Measurements from ENCODE around the gene COPE.

COPE gene

GRCh38 chr19:18939922-18940768 is 21.0 kb upstream of the COPE start:
- peaks cover 5% of the 10 kb centered on the region for H3K36me3 ChIP-seq (ENCODE audit: control insufficient read depth, insufficient read depth, low read length)

GRCh38 chr19:18939163-18939562 is 20.0 kb upstream of the COPE start:
- Histone ChIP-seq H3K4me3 (ENCODE audit: low read depth, low read length) (0 out of 2 replicates have a peak overlapping the region, but pooled peaks have one; percentile 82), H3K36me3 (ENCODE audit: control insufficient read depth, insufficient read depth, low read length) (peaks cover 9% of the 10 kb centered on the region), H3K27ac (ENCODE audit: low read depth, low read length) (no peak overlapping the region), H3K27me3 (ENCODE audit: control insufficient read depth, insufficient read depth, low read length) (no peaks in the 10 kb centered on the region; the same call in 1 of the 2 replicates), H3K4me1 (ENCODE audit: control insufficient read depth, insufficient read depth, low read length) (peaks cover 13% of the 10 kb centered on the region; the same call in 1 of the 2 replicates), H3K9me3 (ENCODE audit: control insufficient read depth, insufficient read depth, low read length) (no peaks in the 10 kb centered on the region), H3K9ac (ENCODE audit: low read depth, low read length) (no peak overlapping the region)

More at GRCh38 chr19:18939922-18940768, 21.0 kb upstream of the COPE start:
- Histone ChIP-seq H3K27me3 (ENCODE audit: control insufficient read depth, insufficient read depth, low read length) (no peaks in the 10 kb centered on the region; the same call in 1 of the 2 replicates), H3K4me3 (ENCODE audit: low read depth, low read length) (peak overlapping the region; percentile 82), H3K9me3 (ENCODE audit: control insufficient read depth, insufficient read depth, low read length) (no peaks in the 10 kb centered on the region), H3K9ac (ENCODE audit: low read depth, low read length) (peak overlapping the region; percentile 41; the same call in 1 of the 2 replicates), H3K4me1 (ENCODE audit: control insufficient read depth, insufficient read depth, low read length) (peaks cover 13% of the 10 kb centered on the region; the same call in 1 of the 2 replicates), H3K27ac (ENCODE audit: low read depth, low read length) (peak overlapping the region; percentile 0)

GRCh38 chr19:18933297-18933696 is 14.1 kb upstream of the COPE start:
- Histone ChIP-seq H3K9ac (ENCODE audit: low read depth, low read length) (no peak overlapping the region), H3K4me1 (ENCODE audit: control insufficient read depth, insufficient read depth, low read length) (peaks cover 5% of the 10 kb centered on the region; the same call in 1 of the 2 replicates), H3K27me3 (ENCODE audit: control insufficient read depth, insufficient read depth, low read length) (no peaks in the 10 kb centered on the region), H3K27ac (ENCODE audit: low read depth, low read length) (no peak overlapping the region), H3K4me3 (ENCODE audit: low read depth, low read length) (peak overlapping the region; percentile 42; the same call in 1 of the 2 replicates), H3K36me3 (ENCODE audit: control insufficient read depth, insufficient read depth, low read length) (peaks cover 18% of the 10 kb centered on the region), H3K9me3 (ENCODE audit: control insufficient read depth, insufficient read depth, low read length) (no peaks in the 10 kb centered on the region)

- no peak overlapping the region for H3K27ac ChIP-seq (ENCODE audit: low read depth, low read length)
- no peaks in the 10 kb centered on the region for H3K9me3 ChIP-seq (ENCODE audit: control insufficient read depth, insufficient read depth, low read length)
- H3K4me3 ChIP-seq (ENCODE audit: low read depth, low read length): peak overlapping the region; percentile 78
- H3K36me3 ChIP-seq (ENCODE audit: control insufficient read depth, insufficient read depth, low read length): peaks cover 25% of the 10 kb centered on the region
- H3K4me1 ChIP-seq (ENCODE audit: control insufficient read depth, insufficient read depth, low read length): peaks cover 5% of the 10 kb centered on the region; the same call in 1 of the 2 replicates
- H3K9ac ChIP-seq (ENCODE audit: low read depth, low read length): no peak overlapping the region
- H3K27me3 ChIP-seq (ENCODE audit: control insufficient read depth, insufficient read depth, low read length): no peaks in the 10 kb centered on the region
These were observed 13.1 kb upstream of the COPE start for GRCh38 chr19:18932216-18932841.

GRCh38 chr19:18931316-18932162 is 12.4 kb upstream of the COPE start:
- H3K4me3 ChIP-seq (ENCODE audit: low read depth, low read length): no peak overlapping the region
- no peak overlapping the region for H3K27ac ChIP-seq (ENCODE audit: low read depth, low read length)
- no peak overlapping the region for H3K9ac ChIP-seq (ENCODE audit: low read depth, low read length)
- H3K9me3 ChIP-seq (ENCODE audit: control insufficient read depth, insufficient read depth, low read length): no peaks in the 10 kb centered on the region
- peaks cover 5% of the 10 kb centered on the region; the same call in 1 of the 2 replicates for H3K4me1 ChIP-seq (ENCODE audit: control insufficient read depth, insufficient read depth, low read length)
- H3K36me3 ChIP-seq (ENCODE audit: control insufficient read depth, insufficient read depth, low read length): peaks cover 30% of the 10 kb centered on the region
- H3K27me3 ChIP-seq (ENCODE audit: control insufficient read depth, insufficient read depth, low read length): no peaks in the 10 kb centered on the region

GRCh38 chr19:18929311-18929710 is 10.1 kb upstream of the COPE start:
- peaks cover 46% of the 10 kb centered on the region for H3K36me3 ChIP-seq (ENCODE audit: control insufficient read depth, insufficient read depth, low read length)
- no peaks in the 10 kb centered on the region for H3K27me3 ChIP-seq (ENCODE audit: control insufficient read depth, insufficient read depth, low read length)

GRCh38 chr19:18928018-18928805 is 9.0 kb upstream of the COPE start:
- Histone ChIP-seq H3K27me3 (ENCODE audit: control insufficient read depth, insufficient read depth, low read length) (no peaks in the 10 kb centered on the region), H3K4me3 (ENCODE audit: low read depth, low read length) (no peak overlapping the region), H3K9ac (ENCODE audit: low read depth, low read length) (no peak overlapping the region), H3K9me3 (ENCODE audit: control insufficient read depth, insufficient read depth, low read length) (no peaks in the 10 kb centered on the region), H3K36me3 (ENCODE audit: control insufficient read depth, insufficient read depth, low read length) (peaks cover 45% of the 10 kb centered on the region), H3K4me1 (ENCODE audit: control insufficient read depth, insufficient read depth, low read length) (peaks cover 4% of the 10 kb centered on the region; the same call in 1 of the 2 replicates), H3K27ac (ENCODE audit: low read depth, low read length) (no peak overlapping the region)

More at GRCh38 chr19:18929311-18929710, 10.1 kb upstream of the COPE start:
- H3K4me1 ChIP-seq (ENCODE audit: control insufficient read depth, insufficient read depth, low read length): peaks cover 5% of the 10 kb centered on the region; the same call in 1 of the 2 replicates
- H3K9ac ChIP-seq (ENCODE audit: low read depth, low read length): no peak overlapping the region
- H3K9me3 ChIP-seq (ENCODE audit: control insufficient read depth, insufficient read depth, low read length): no peaks in the 10 kb centered on the region
- no peak overlapping the region for H3K4me3 ChIP-seq (ENCODE audit: low read depth, low read length)
- H3K27ac ChIP-seq (ENCODE audit: low read depth, low read length): no peak overlapping the region

GRCh38 chr19:18924684-18925213 is 5.6 kb upstream of the COPE start:
- Histone ChIP-seq H3K27me3 (ENCODE audit: control insufficient read depth, insufficient read depth, low read length) (no peaks in the 10 kb centered on the region), H3K4me1 (ENCODE audit: control insufficient read depth, insufficient read depth, low read length) (peaks cover 4% of the 10 kb centered on the region), H3K27ac (ENCODE audit: low read depth, low read length) (no peak overlapping the region), H3K9me3 (ENCODE audit: control insufficient read depth, insufficient read depth, low read length) (no peaks in the 10 kb centered on the region), H3K9ac (ENCODE audit: low read depth, low read length) (no peak overlapping the region), H3K4me3 (ENCODE audit: low read depth, low read length) (no peak overlapping the region), H3K36me3 (ENCODE audit: control insufficient read depth, insufficient read depth, low read length) (peaks cover 63% of the 10 kb centered on the region)

GRCh38 chr19:18922228-18922985 is 3.2 kb upstream of the COPE start:
- Histone ChIP-seq H3K4me3 (ENCODE audit: low read depth, low read length) (no peak overlapping the region), H3K9ac (ENCODE audit: low read depth, low read length) (no peak overlapping the region), H3K36me3 (ENCODE audit: control insufficient read depth, insufficient read depth, low read length) (peaks cover 47% of the 10 kb centered on the region), H3K4me1 (ENCODE audit: control insufficient read depth, insufficient read depth, low read length) (peaks cover 4% of the 10 kb centered on the region), H3K9me3 (ENCODE audit: control insufficient read depth, insufficient read depth, low read length) (no peaks in the 10 kb centered on the region), H3K27ac (ENCODE audit: low read depth, low read length) (no peak overlapping the region), H3K27me3 (ENCODE audit: control insufficient read depth, insufficient read depth, low read length) (no peaks in the 10 kb centered on the region)
